Cortex of kidney (tissue), 1 donor: ENCODE measurements around the gene SERINC5.

Experiments
- DNase-seq: peaks from one replicate; lab custom pipeline; 2025; lab: John Stamatoyannopoulos, UW

The SERINC5 gene

GRCh38 chr5:80254767-80255430, 949 bp downstream of the SERINC5 start:
- no peak for DNase-seq

GRCh38 chr5:80251636-80252035, 4.2 kb downstream of the SERINC5 start:
- no peak for DNase-seq

GRCh38 chr5:80250801-80251200, 5.0 kb downstream of the SERINC5 start:
- DNase-seq: no peak

GRCh38 chr5:80249901-80250300, 5.9 kb downstream of the SERINC5 start:
- no peak for DNase-seq

- DNase-seq: no peak
Observed at GRCh38 chr5:80248378-80248777, 7.5 kb downstream of the SERINC5 start.

- DNase-seq: no peak
Observed at GRCh38 chr5:80246995-80247729, 8.7 kb downstream of the SERINC5 start.

- no peak for DNase-seq
Observed at GRCh38 chr5:80246001-80246758, 9.7 kb downstream of the SERINC5 start.

GRCh38 chr5:80243567-80243966, 12.3 kb downstream of the SERINC5 start:
- DNase-seq: no peak

- DNase-seq: no peak
Observed at GRCh38 chr5:80242849-80243248, 13.0 kb downstream of the SERINC5 start.

GRCh38 chr5:80240368-80240986, 15.4 kb downstream of the SERINC5 start:
- DNase-seq: no peak

- DNase-seq: no peak
Observed at GRCh38 chr5:80239680-80240367, 16.0 kb downstream of the SERINC5 start.

GRCh38 chr5:80238778-80239679, 16.8 kb downstream of the SERINC5 start:
- no peak for DNase-seq

GRCh38 chr5:80238097-80238496, 17.8 kb downstream of the SERINC5 start:
- no peak for DNase-seq

- no peak for DNase-seq
Observed at GRCh38 chr5:80237243-80237642, 18.6 kb downstream of the SERINC5 start.

GRCh38 chr5:80234116-80234948, 21.5 kb downstream of the SERINC5 start:
- DNase-seq: no peak

- DNase-seq: no peak
Observed at GRCh38 chr5:80231693-80232092, 24.2 kb downstream of the SERINC5 start.

GRCh38 chr5:80231243-80231642, 24.6 kb downstream of the SERINC5 start:
- no peak for DNase-seq

GRCh38 chr5:80230269-80230992, 25.4 kb downstream of the SERINC5 start:
- DNase-seq: no peak

GRCh38 chr5:80229902-80230255, 26.0 kb downstream of the SERINC5 start:
- DNase-seq: no peak
